HG03039 (cell line): Measurements from ENCODE around the gene PCDH9.

ENCODE experiments used
- ATAC-seq: cut with Tn5 transposase; IDR thresholded peaks from one replicate; pipeline ENCODE4 v1.9.1; 2021; ENCODE audit warnings: mild to moderate bottlenecking, moderate library complexity; ENCODE audit not compliant: unreplicated experiment

The PCDH9 gene

DNA sequence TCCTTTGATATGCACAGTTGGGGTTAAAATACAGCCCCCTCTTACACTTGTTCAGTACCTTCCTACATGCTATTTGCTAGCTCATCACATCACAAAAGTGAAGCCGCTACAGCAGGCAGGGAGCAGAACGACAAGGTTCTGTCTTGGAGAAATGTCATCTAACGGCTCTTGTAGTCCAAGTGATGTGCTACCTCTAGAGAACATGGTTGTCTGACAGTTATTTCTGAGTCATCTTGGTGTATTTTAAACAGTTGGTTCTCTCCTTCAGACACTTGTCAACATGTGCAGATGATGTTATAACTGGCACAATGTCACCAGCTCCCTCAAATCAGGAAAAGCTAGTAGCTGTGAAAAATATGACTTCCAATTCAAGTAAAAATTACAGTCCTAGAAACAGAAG is 865.0 kb downstream of the PCDH9 start:
- ATAC-seq: no peak

DNA sequence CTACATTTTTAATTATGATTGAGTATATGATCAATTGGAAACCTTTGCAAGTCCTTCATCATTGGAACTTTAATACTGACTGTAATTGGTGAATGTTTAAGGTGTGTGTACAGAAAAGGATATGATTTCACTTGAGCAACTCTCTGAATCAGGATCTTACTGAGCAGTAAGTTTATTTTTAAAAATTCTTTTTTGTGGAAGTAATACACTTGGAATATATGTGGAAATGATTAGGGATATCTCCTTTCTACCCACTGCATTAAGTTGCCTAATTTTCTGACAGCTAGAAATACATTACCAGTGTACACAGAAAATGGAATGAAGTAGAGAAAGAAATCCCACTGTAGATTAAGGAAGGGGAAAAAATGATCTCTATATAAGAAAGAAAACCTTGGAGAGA is 865.8 kb downstream of the PCDH9 start:
- no peak for ATAC-seq

GRCh38 chr13:66362485-66362884 is 867.7 kb downstream of the PCDH9 start:
- no peak for ATAC-seq

DNA sequence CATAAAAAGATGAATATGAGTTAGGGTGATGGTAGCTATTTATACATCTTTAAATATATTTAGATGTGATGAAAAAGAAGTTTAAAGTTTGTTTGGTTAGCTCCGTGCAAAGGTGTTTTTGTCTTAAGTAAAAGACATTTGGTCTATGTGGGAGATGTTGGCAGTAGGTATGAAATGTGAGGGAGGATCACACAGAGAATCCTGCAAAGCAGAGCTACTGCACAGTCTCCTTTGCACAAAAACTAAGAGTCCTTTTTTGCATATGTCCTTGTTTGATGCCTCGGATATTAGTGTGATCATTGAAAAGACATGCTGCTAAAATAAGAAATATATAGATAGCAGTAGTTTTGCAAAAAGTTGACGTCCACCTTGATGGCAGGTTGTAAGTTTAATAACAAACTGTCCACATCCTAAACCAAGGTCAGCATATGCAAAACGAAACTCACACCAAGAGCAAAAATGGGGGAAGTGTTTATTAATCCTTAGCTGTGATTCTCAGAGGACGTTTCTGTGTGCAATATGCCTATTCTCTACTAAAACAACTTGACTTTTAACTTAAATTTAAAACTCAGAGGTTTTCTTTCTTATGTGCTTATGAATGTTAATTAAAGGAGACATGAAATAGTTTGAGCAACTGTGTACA is 870.1 kb downstream of the PCDH9 start:
- ATAC-seq: no peak

DNA sequence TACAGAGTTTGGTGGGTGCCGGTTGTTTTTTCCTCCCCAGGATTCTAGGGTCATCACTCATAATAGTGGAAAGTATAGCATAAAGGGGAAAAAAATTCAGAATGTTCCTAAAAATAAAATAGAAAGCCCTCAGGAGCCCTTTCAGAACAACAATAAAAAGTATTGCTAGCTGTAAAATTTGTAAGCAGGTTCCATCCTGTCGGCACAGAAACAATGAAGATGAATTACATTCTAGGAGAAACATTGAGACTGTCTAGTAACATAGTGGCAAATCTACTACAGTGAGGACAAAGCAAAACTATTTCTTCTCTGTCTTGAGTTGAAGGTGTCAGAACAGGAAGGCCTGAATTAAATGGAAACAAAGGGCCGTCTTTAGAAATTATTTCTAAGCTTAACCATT is 870.7 kb downstream of the PCDH9 start:
- no peak for ATAC-seq

GRCh38 chr13:66358564-66358963 is 871.6 kb downstream of the PCDH9 start:
- ATAC-seq: no peak

GRCh38 chr13:66357463-66357862 is 872.7 kb downstream of the PCDH9 start:
- ATAC-seq: no peak

GRCh38 chr13:66354879-66355751 is 875.0 kb downstream of the PCDH9 start:
- no peak for ATAC-seq

DNA sequence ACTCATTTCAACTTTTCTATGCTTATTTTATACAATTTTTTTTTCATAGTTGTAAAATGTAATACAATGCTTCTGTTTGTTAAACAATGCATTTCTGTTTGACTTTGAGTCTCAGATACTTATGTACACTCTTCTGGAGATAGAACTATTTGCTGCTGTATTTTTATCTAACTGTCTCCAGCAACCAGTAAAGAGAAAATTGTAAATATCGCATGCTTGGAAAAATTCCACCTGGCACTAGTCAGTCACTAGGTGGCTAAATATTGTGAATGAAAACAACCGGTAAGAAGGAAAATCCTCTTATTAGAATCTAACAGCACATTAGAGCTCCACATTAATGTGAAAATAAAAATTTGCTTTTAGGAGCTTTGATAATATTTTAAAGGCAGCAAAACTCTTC is 876.5 kb downstream of the PCDH9 start:
- ATAC-seq: no peak

DNA sequence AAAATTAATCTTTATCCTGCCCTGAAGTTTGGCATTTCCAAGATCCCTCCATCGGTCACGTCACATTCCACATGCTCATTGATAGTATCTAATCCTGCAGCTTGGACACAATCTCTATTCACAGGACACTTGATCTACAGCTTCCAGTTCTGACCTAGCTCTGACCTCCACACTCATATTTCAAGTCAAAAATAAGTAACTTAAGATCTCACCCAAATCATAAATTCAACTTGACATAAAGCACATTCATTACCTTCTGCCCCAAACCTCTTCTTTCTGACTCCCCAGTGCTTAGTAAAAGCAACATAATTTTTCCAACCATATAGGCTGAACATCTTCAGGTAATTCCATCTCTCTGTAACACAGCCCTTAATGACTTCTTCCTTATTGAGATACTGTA is 880.2 kb downstream of the PCDH9 start:
- no peak for ATAC-seq

DNA sequence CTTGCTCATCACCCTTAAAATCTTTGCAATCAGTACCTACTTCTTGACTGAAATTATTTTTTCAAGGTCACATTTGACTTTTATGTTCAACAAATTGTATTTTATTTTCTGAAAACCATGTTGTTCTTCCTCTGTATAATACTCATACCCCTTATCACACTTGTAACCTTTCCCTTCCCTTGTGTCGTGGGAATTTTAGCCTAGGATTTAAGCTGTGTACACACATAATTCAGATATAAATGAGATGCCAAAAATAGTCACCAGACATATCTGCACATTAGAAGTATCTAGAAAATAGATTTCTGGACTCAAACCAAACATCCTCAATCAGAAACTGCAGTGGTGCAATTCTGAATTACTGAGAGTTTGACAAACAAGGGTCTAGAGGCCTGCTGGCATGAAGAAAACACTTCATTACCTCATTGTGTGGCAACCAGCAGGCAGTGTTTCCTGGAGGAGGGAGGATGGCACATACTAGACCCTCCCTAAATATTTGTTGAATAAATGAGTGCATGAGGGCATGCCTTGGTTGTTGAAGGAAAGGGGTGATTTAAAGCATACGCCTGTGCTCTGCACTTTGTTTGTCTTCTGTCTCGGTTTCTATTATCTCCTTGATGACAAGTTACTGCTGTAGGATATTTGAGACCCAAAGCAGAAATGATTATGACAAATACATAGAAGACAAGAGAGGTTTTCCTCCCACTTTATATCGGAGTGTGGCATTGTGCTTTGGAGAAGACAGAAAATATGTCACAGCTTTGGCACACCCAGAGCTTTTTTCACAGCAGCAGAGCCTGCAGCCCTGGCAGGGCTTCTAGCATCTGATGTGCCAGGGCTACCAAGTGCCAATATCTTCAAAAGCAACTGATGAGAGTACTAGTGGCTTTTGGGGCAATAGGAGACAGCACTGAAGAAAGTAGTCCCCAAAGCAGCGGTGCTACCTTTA is 881.1 kb downstream of the PCDH9 start:
- ATAC-seq: no peak

GRCh38 chr13:66347486-66348117 is 882.5 kb downstream of the PCDH9 start:
- no peak for ATAC-seq

- ATAC-seq: no peak
Observed at GRCh38 chr13:66345971-66346370, 884.2 kb downstream of the PCDH9 start.

- ATAC-seq: no peak
Observed at GRCh38 chr13:66345518-66345810, 884.7 kb downstream of the PCDH9 start.

DNA sequence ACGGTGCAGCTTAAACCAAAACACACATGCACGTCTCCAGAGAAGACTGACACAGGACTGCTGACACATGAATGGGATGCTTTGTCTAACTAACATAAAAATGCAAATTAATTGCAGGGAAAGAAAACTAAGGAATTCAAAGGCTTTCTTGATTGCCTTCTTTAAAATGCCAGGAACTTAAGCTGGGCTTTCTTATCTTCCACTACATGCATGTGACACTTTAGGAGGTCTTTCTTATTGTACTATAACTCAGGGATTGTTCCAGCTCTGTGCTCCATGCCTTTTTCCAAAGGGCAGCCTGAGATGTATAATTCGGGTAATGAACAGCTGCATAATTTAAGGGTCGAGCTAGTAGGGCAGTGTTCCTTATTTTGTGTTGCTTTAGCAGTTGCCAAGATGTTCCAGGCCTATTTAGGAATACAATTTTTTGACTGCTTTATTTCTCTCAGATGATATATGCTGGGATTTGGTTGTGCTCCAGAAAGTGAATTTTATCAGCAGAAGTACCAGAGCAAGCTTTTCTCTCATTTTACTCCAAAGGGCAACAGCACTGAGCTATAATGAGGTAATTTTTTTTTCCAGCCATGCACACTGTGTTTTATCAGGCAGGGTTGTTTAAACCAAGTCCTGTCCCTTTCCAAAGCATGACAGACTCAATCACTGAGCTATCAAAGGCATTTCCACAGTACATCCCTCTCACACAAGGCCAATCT is 885.2 kb downstream of the PCDH9 start:
- no peak for ATAC-seq

DNA sequence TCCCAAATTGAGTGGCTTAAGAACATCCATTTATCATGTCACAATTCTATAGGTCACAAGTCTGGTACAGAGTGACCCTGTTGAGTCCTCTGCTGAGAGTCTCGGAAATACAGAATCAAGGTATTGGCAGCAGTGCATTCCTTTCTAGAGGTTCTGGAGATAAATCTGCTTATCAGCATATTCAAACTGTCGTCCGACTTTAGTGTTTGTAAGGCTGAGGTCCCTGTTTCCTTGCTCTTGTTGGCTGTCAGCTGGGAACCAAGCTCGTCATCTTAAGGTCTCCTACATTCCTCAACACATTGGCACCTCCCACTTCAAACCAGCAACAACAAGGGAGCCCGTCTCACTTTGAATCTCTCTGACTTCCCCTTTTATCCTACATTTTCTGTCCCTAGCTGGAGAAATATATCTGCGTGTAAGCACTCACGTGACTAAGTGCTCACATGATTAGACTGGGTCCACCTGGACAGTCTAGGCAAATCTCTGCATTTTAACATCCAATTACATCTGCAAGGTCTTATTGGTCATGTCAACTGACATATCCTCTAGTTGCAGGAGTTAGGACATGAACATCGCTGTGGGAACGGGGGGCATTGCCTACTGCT is 886.8 kb downstream of the PCDH9 start:
- ATAC-seq: no peak

- ATAC-seq: no peak
Observed at GRCh38 chr13:66341635-66342377, 888.3 kb downstream of the PCDH9 start.

- no peak for ATAC-seq
Observed at GRCh38 chr13:66339214-66339613, 890.9 kb downstream of the PCDH9 start.

DNA sequence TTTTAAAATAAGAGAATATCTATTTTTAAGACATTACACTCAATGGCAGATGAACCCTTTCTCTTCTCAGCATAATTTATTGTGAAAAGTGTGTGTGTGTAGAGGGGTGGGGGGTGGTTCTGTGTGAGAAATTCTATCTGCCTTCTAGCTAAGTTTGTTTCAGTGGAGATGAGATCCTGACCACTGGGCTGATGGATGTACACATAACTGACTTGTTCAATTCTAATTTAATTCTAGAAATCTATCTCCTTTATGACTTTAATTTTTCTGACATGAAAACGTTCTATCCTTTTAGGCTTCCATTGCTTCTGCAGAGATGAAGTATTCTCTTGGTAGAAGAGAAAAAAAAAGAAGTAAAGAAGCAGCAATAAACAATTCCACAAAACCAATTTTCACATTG is 891.6 kb downstream of the PCDH9 start:
- no peak for ATAC-seq
